ENCODE data around the gene GALE.
A peak's percentile ranks its signal among the peaks of the same experiment; 100 is the strongest.

Gene GALE

DNA sequence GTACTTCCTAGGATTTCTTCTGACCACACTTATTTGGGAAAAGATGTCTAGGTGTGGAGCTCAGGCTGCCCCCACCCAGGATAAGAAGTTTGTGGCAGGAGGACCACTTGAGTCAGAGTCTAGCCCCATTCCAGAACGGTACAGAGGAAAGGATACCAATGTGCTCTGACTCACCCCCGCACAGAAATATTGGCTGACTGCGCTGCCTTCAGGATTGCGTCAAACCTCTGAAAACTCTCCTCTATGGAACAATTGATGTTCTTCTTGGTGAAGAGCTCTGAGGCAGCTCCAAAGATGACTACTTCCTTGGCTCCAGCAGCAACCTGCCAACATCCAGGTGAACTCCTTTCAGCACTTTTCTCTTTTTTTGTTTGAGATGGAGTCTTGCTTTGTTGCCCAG, 13.5 kb upstream of the GALE start:
- no peak for TF ChIP-seq SPI1 (IDR thresholded peaks at IDR 0.05; ENCODE audit: borderline replicate concordance, low read depth)
- TF ChIP-seq POLR2AphosphoS5 (IDR thresholded peaks at IDR 0.05; ENCODE audit: low read depth): no peak
- TF ChIP-seq GABPA (IDR thresholded peaks at IDR 0.05; ENCODE audit: low read depth): no peak
- TF ChIP-seq, protein P1, sequence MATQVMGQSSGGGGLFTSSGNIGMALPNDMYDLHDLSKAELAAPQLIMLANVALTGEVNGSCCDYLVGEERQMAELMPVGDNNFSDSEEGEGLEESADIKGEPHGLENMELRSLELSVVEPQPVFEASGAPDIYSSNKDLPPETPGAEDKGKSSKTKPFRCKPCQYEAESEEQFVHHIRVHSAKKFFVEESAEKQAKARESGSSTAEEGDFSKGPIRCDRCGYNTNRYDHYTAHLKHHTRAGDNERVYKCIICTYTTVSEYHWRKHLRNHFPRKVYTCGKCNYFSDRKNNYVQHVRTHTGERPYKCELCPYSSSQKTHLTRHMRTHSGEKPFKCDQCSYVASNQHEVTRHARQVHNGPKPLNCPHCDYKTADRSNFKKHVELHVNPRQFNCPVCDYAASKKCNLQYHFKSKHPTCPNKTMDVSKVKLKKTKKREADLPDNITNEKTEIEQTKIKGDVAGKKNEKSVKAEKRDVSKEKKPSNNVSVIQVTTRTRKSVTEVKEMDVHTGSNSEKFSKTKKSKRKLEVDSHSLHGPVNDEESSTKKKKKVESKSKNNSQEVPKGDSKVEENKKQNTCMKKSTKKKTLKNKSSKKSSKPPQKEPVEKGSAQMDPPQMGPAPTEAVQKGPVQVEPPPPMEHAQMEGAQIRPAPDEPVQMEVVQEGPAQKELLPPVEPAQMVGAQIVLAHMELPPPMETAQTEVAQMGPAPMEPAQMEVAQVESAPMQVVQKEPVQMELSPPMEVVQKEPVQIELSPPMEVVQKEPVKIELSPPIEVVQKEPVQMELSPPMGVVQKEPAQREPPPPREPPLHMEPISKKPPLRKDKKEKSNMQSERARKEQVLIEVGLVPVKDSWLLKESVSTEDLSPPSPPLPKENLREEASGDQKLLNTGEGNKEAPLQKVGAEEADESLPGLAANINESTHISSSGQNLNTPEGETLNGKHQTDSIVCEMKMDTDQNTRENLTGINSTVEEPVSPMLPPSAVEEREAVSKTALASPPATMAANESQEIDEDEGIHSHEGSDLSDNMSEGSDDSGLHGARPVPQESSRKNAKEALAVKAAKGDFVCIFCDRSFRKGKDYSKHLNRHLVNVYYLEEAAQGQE (IDR thresholded peaks at IDR 0.05; ENCODE audit: insufficient replicate concordance, low read depth): no peak
- no peak for DNase-seq (ENCODE audit: low read depth in 1 of 2, low spot score in 1 of 2)
- no peak overlapping the region for H3K4me3 ChIP-seq (replicated peaks; ENCODE audit: insufficient read depth, low read length)
- no peak overlapping the region for H3K27ac ChIP-seq (replicated peaks)
- H3K27me3 ChIP-seq (ENCODE audit: insufficient read depth, poor library complexity, severe bottlenecking): no peaks in the 10 kb centered on the region

DNA sequence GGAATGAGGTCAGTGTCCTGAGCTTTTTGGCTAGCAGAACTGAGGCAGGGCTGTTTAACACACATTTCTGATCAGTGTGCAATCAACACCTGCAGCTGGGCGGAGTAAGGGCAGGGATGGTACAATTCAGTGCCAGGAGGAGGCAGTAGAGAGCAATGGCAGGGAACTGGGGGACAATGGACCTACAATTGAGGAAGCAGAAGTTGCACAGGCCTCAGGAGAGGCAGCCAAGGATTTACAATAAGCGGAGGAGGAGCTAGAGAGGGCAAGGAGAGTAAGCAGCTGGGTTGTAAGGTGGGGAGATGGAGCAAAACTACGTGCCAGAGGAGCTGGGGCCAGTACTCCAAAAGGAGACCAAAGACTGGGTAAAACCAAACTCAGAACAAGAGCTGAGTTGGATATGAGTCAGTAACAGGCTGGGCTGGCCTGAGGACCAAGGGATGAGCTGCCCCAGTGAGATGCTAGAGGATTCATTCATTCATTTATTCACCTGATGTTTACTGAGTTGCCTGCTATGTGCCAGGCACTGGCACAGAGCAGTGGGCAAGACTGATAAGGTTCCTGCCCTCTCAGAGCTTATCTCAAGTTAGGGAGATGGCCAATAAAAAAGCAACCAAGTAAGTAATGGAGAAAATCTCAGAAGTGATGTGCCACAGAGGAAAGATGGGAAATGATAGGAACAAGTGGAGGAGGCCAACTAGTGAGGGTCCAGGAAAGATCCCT, 10.4 kb upstream of the GALE start:
- TF ChIP-seq, protein P2, sequence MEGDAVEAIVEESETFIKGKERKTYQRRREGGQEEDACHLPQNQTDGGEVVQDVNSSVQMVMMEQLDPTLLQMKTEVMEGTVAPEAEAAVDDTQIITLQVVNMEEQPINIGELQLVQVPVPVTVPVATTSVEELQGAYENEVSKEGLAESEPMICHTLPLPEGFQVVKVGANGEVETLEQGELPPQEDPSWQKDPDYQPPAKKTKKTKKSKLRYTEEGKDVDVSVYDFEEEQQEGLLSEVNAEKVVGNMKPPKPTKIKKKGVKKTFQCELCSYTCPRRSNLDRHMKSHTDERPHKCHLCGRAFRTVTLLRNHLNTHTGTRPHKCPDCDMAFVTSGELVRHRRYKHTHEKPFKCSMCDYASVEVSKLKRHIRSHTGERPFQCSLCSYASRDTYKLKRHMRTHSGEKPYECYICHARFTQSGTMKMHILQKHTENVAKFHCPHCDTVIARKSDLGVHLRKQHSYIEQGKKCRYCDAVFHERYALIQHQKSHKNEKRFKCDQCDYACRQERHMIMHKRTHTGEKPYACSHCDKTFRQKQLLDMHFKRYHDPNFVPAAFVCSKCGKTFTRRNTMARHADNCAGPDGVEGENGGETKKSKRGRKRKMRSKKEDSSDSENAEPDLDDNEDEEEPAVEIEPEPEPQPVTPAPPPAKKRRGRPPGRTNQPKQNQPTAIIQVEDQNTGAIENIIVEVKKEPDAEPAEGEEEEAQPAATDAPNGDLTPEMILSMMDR (IDR thresholded peaks at IDR 0.05; ENCODE audit: insufficient read depth, low read length): peak; percentile 96
- TF ChIP-seq, protein P1 (IDR thresholded peaks at IDR 0.05; ENCODE audit: insufficient replicate concordance, low read depth): no peak
- peak; percentile 54; the same call in 1 of the 2 replicates for TF ChIP-seq POLR2AphosphoS5 (IDR thresholded peaks at IDR 0.05; ENCODE audit: low read depth)
- no peak for TF ChIP-seq GABPA (IDR thresholded peaks at IDR 0.05; ENCODE audit: low read depth)
- peak; percentile 79; the same call in 1 of the 2 replicates for TF ChIP-seq SPI1 (IDR thresholded peaks at IDR 0.05; ENCODE audit: borderline replicate concordance, low read depth)
- H3K27ac ChIP-seq (replicated peaks): peak overlapping the region; percentile 55
- no peaks in the 10 kb centered on the region for H3K27me3 ChIP-seq (ENCODE audit: insufficient read depth, poor library complexity, severe bottlenecking)
- no peak overlapping the region for H3K4me3 ChIP-seq (replicated peaks; ENCODE audit: insufficient read depth, low read length)
- DNase-seq (ENCODE audit: low read depth in 1 of 2, low spot score in 1 of 2): peak; percentile 81 to 95

DNA sequence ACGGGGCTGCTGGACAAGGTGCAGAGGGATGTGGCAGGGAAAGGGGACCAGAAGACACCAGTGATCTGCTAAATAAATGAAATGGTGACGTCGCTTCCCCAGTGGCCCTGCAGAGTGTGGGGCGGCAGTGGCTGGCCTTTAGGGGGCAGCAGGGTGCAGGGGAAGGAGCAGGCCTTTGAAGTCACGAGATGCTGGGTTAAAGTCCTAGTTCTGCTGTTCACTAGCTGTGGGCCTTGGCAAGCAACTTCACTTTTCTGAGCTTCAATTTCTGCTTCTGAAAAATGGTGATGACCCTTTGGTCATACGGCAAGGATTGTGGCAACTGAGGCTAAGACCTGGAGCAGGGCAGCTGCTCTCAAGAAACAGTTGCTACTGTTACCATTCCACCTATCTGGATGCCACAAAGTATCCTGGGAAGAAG, 9.2 kb upstream of the GALE start:
- H3K4me3 ChIP-seq (replicated peaks; ENCODE audit: insufficient read depth, low read length): no peak overlapping the region
- peak; percentile 71 to 95 for DNase-seq (ENCODE audit: low read depth in 1 of 2, low spot score in 1 of 2)
- no peaks in the 10 kb centered on the region for H3K27me3 ChIP-seq (ENCODE audit: insufficient read depth, poor library complexity, severe bottlenecking)
- peak overlapping the region; percentile 55 for H3K27ac ChIP-seq (replicated peaks)
- TF ChIP-seq, protein P2 (IDR thresholded peaks at IDR 0.05; ENCODE audit: insufficient read depth, low read length): peak; percentile 94
- TF ChIP-seq SPI1 (IDR thresholded peaks at IDR 0.05; ENCODE audit: borderline replicate concordance, low read depth): peak; percentile 25; the same call in 1 of the 2 replicates
- TF ChIP-seq GABPA (IDR thresholded peaks at IDR 0.05; ENCODE audit: low read depth): no peak

DNA sequence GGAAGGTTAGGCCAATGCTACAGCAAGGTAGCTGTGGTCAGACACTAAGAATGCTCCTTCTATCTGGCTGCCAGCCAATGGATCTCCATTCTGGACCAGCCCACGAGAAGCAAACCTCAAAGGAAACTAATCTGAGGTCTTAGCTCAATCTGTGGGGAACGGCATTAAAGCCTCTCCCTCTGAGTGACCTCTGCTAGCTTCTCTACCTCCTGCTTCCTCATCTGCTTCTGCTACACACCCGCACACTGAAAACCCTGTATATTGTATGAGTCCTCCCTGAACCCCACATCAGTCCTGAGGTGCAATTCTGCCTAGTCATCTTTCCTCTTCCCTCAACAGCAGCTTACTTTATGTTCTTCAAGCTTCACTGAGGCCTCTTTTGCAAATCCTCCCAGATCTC, 6.9 kb upstream of the GALE start:
- peak overlapping the region; percentile 55 for H3K27ac ChIP-seq (replicated peaks)

More for the DNA sequence above, 6.9 kb upstream of the GALE start:
- Histone ChIP-seq H3K4me3 (replicated peaks; ENCODE audit: insufficient read depth, low read length) (no peak overlapping the region), H3K27me3 (ENCODE audit: insufficient read depth, poor library complexity, severe bottlenecking) (no peaks in the 10 kb centered on the region)
- peak; percentile 74 to 92 for DNase-seq (ENCODE audit: low read depth in 1 of 2, low spot score in 1 of 2)
- peak; percentile 72 for TF ChIP-seq POLR2AphosphoS5 (IDR thresholded peaks at IDR 0.05; ENCODE audit: low read depth)
- TF ChIP-seq, protein P2 (IDR thresholded peaks at IDR 0.05; ENCODE audit: insufficient read depth, low read length): no peak
- peak; percentile 45; the same call in 1 of the 2 replicates for TF ChIP-seq SPI1 (IDR thresholded peaks at IDR 0.05; ENCODE audit: borderline replicate concordance, low read depth)

Data from HL-60 (cell line).